B cell (primary cell): ENCODE results near the gene TENT5A.

Experiments used
- CTCF ChIP-seq: fragments of 200-600 bp; IDR thresholded peaks from one replicate; pipeline ENCODE4 v1.8.0; 2022; ENCODE audit warnings: antibody characterized with exemption, mild to moderate bottlenecking
- EZH2 ChIP-seq: IDR thresholded peaks from 2 replicates; pipeline ENCODE4 v1.6.1; 2012; ENCODE audit warnings: borderline replicate concordance, low read depth, mild to moderate bottlenecking, moderate library complexity, low read length; ENCODE audit not compliant: insufficient read depth, poor library complexity, severe bottlenecking

DNA sequence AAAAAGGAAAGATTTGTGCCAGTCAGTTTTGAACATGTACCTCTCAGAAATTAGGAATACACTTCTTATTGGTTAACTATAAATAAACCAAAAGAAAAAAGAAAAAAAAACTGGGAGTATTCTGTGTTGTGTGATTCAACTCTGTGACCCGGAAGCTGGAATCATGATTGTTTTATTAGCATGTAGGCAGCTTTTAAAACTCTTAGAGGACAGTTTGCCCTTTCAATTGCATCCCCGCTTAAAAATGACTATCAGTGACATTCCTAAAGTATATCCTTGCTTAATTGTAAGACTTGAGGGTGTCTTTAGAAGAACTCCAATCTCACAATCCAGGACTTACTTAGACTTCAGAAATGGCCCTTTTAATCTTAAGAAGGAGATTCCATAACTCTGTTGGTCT, 29.1 kb upstream of the TENT5A start:
- TF ChIP-seq CTCF: no peak
- no peak for TF ChIP-seq EZH2
